Stimulated activated CD4-positive, alpha-beta T cell treated with anti-CD3 and anti-CD28 coated beads, Interleukin-4, amount 100 ng/mL, for 4 hours (primary cell): ENCODE results near the gene VPS29.
A peak's percentile ranks its signal among the peaks of the same experiment; 100 is the strongest.
"Not testable (repeated sequence)": the region's sequence is repeated elsewhere in the genome, so short reads cannot be mapped to it uniquely, and the experiment has no call there.

ENCODE experiments used
- DNase-seq, 2 experiments: peaks; one replicate each; pipeline ENCODE4 v3.0.0-alpha.2; 2020

Gene VPS29

DNA sequence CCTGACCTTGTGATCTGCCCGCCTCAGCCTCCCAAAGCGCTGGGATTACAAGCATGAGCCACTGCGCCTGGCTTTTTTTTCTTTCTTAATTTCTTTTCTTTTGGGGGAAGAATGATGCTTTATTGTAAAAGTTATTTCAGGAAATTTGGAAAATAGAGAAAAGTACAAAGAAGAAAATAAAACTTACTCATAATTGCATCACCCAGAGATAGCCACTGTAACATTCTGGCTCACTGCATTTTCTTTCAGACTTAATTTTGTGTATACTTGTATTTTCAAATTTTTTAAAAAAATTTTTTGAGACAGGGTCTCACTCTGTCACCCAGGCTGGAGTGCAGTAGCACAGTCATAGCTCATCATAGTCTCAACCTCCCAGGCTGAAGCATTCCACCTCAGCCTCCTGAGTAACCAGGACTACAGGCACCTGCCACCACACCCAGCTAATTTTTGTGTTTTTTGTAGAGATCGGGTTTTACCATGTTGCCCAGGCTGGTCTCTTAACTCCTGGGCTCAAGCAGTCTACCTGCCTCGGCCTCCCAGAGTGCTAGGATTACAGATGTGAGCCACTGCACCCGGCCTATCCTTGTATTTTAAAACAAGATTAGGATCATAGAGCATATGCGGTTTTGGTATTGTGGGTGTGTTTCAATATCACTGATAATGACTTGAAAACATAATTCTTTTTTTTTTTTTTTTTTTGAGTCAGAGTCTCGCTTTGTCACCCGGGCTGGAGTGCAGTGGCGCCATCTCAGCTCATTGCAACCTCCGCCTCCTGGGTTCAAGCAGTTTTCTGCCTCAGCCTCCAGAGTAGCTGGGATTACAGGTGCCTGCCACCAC, 19.2 kb upstream of the VPS29 start:
- not testable (repeated sequence) for DNase-seq

- DNase-seq, result not testable (repeated sequence)
Observed at GRCh38 chr12:110518014-110518413, 16.1 kb upstream of the VPS29 start.

DNA sequence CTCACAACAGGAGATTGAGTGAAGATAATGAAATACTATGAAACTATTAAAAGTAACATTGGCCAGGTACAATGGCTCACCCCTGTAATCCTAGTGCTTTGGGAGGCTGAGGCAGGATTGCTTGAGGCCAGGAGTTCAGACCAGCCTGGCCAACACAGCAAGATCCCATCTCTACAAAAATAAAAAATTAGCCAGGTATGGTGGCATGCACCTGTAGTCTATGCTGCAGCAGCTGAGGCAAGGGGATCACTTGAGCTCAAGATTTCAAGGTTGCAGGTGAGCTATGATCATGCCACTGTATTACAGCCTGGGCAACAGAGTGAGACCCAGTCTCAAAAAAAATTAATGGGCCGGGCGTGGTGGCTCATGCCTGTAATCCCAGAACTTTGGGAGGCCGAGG, 15.1 kb upstream of the VPS29 start:
- no peak for DNase-seq

- no peak for DNase-seq
Observed at GRCh38 chr12:110514363-110514762, 12.5 kb upstream of the VPS29 start.

GRCh38 chr12:110513842-110514241, 11.9 kb upstream of the VPS29 start:
- no peak for DNase-seq

- DNase-seq, result no peak
Observed at GRCh38 chr12:110508071-110508586, 6.2 kb upstream of the VPS29 start.

DNA sequence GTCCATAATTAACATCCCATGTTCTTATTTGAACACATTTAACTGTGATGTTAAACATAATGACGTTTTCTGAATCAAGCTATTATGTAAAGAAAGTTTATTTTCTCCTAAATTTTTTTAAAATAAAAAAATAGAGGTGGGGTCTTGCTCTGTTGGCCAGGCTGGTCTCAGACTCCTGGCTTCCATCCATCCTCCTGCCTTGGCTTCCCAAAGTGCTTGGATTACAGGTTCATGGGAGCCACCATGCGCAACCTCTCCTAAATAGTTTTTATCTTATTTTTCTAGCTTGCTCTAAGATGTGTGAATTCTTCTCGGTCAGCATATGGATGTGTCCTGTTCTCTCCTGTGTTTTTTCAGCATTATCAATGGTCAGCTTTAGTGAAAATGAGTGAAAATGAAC, 3.4 kb upstream of the VPS29 start:
- DNase-seq, result no peak

DNA sequence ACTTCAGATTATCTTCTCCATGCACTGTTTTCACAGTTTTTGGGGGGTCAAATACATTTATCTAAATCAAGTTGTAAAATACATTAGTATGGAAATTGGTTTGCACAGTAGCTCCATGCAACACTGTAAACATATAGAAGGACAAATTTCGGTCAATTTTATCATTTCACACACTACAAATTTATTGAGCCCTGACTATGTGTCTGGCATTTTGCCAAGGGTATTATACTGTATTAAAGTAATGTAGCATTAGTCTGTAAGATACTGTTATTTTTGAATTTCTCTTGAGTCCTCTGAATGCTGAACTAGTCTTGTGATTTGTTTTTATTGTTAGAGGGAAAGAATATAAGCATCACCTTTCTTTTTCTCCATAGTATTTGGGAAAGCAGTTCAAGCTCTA, 1.5 kb upstream of the VPS29 start:
- no peak for DNase-seq

- peak in 1 of 2 experiments; percentile 11 for DNase-seq
Observed at GRCh38 chr12:110501399-110501751, 536 bp downstream of the VPS29 start.

DNA sequence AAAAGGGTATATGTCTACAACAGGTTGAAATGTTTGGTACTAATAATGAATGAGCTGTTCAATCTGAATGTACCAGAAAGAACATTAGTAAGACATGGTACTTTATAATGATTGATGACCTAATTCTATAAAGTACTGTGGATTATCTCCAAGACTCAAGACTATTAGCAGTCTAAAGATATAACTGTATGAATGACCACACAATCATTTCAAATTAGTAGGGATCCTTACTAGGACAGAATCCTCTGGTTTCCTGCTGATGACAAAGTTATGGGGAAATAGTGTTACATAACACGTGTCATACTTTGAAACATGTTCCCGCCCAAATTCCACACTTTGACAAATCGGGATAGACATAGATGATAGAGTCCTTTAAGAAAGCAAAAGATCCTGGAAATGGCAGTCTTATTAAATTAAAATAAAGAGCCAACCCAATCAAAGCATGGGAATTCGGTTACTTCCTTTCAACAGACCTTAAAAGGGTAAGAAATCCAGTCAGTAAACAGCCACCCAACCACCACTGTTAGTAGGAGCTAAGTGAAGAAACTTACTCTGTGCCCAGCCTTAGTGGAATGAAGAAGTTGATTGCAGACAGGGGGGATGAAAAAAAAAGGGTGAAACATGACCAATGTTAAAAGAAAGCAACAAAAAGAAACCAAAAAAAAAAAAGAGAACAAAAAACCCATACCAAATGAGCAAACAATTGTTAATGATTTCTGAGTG, 2.8 kb downstream of the VPS29 start:
- DNase-seq, result no peak

DNA sequence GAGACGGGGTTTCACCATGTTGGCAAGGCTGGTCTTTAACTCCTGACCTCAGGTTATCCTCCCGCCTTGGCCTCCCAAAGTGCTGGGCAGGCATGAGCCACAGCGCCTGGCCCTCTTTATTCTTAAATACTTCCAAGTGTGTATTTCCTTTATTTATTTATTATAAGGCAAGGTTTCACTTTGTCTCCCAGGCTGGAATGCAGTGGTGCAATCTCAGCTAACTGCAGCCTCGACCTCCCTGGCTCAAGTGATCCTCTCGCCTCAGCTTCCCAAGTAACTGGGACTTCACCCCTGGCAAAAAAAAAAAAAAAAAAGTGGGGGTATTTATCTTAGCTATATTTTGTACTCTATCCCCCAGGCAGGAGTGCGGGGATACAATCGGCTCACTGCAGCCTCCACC, 26.5 kb downstream of the VPS29 start:
- DNase-seq, result no peak

- DNase-seq, result peak; percentile 87 to 95
Observed at GRCh38 chr12:110468214-110469048, 33.5 kb downstream of the VPS29 start, which contains the start of the genes FAM216A and GPN3. FAM216A (plus strand) TSS chr12:110468845; CDS start chr12:110468876, 31 bp downstream. GPN3 (minus strand) TSS chr12:110468257; CDS start chr12:110468203, 54 bp downstream.

GRCh38 chr12:110467847-110468213, 34.1 kb downstream of the VPS29 start:
- DNase-seq, result no peak

- no peak for DNase-seq
Observed at GRCh38 chr12:110466791-110467190, 35.1 kb downstream of the VPS29 start.

DNA sequence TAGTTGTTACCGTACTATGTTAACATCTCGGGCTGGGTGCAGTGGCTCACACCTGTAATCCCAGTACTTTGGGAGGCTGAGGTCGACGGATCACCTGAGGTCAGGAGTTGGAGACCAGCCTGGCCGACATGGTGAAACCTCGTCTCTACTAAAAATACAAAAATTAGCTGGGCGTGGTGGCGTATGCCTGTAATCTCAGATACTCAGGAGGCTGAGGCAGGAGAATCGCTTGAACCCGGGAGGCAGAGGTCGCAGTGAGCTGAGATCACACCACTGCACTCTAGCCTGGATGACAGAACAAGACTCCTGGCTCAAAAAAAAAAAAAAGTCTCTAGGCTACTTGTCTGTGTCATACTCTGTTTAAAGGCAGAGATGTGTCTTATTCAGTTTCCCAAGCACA, 36.1 kb downstream of the VPS29 start:
- not testable (repeated sequence) for DNase-seq

DNA sequence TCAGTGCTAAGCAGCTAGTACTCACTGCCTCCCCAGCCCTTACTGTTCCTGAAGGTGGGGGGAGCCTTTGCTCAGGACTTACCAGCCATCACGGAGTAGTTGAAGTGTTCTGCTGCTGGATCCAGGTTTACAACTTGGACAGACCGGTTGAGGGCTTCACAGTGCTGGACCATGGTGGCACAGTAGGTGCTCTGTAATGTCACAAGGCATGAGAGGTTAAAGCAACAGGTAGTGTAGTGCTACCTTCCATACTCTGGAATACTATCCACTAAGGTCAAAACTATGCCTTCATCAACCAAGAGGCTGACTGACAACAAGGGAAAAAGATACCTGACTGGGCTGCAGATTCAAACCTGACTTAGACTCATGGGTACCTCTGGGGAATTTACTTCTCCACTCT, 36.9 kb downstream of the VPS29 start:
- DNase-seq, result no peak

- not testable (repeated sequence) for DNase-seq
Observed at GRCh38 chr12:110461189-110461588, 40.7 kb downstream of the VPS29 start.

GRCh38 chr12:110458756-110459155, 43.2 kb downstream of the VPS29 start:
- no peak for DNase-seq

GRCh38 chr12:110453569-110454296, 48.2 kb downstream of the VPS29 start:
- DNase-seq, result no peak

DNA sequence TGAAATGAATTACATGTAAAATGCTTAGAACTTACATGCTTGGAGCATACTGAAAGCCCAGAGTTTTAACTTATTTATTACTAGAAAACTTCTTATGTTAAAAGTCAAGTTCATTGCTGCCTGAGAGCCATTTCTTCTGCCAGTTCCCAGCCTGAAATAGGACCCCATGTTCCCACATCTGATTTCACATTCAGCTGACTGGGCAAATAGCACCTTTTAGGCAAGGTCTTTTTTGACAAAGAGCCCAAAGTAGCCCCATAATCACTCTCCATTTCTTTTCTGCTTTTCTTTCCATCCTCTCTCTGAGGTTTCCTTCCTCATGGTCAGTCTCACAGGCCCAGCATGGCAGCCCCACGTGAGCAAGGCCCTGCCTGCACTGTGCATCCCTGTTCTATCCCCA, 50.6 kb downstream of the VPS29 start:
- DNase-seq, result no peak

GRCh38 chr12:110449799-110450497, 52.0 kb downstream of the VPS29 start, which contains the start of gene ARPC3:
ARPC3 (minus strand) TSS chr12:110450337; CDS start chr12:110450260, 77 bp downstream.
- peak; percentile 92 for DNase-seq
